ENCODE data around the gene KXD1.
A peak's percentile ranks its signal among the peaks of the same experiment; 100 is the strongest.
"Not testable (repeated sequence)": the region's sequence is repeated elsewhere in the genome, so short reads cannot be mapped to it uniquely, and the experiment has no call there.

Gene KXD1

GRCh38 chr19:18517606-18518005, 40.1 kb upstream of the KXD1 start:
- TF ChIP-seq CTCF (IDR thresholded peaks at IDR 0.05; ENCODE audit: low read length, missing control alignments): no peak
- H3K4me3 ChIP-seq (replicated peaks; ENCODE audit: low read depth, low read length): no peak overlapping the region
- no peak for DNase-seq (ENCODE audit: low read depth)

- H3K4me3 ChIP-seq (replicated peaks; ENCODE audit: low read depth, low read length): no peak overlapping the region
- TF ChIP-seq CTCF (IDR thresholded peaks at IDR 0.05; ENCODE audit: low read length, missing control alignments): no peak
- no peak for DNase-seq (ENCODE audit: low read depth)
These were observed 39.0 kb upstream of the KXD1 start for GRCh38 chr19:18518639-18519038.

GRCh38 chr19:18519962-18520847, 37.5 kb upstream of the KXD1 start:
- peak overlapping the region; percentile 97 for H3K4me3 ChIP-seq (replicated peaks; ENCODE audit: low read depth, low read length)
- DNase-seq (ENCODE audit: low read depth): peak; percentile 83
- peak; percentile 64 for TF ChIP-seq CTCF (IDR thresholded peaks at IDR 0.05; ENCODE audit: low read length, missing control alignments)

- no peak for DNase-seq (ENCODE audit: low read depth)
- H3K4me3 ChIP-seq (replicated peaks; ENCODE audit: low read depth, low read length): peak overlapping the region; percentile 97
These were observed 36.6 kb upstream of the KXD1 start for GRCh38 chr19:18520848-18521691.

GRCh38 chr19:18521692-18522123, 36.0 kb upstream of the KXD1 start, which contains the start of gene ELL:
ELL (minus strand) TSS chr19:18522070; CDS start chr19:18522055, 15 bp downstream.
- peak within 1 kb of the TSS; percentile 97 for H3K4me3 ChIP-seq (replicated peaks; ENCODE audit: low read depth, low read length)
- DNase-seq (ENCODE audit: low read depth): no peak
- TF ChIP-seq CTCF (IDR thresholded peaks at IDR 0.05; ENCODE audit: low read length, missing control alignments): no peak

More at GRCh38 chr19:18520848-18521691, 36.6 kb upstream of the KXD1 start:
- TF ChIP-seq CTCF (IDR thresholded peaks at IDR 0.05; ENCODE audit: low read length, missing control alignments): no peak

GRCh38 chr19:18522124-18522861, 35.4 kb upstream of the KXD1 start:
- peak; percentile 8 for TF ChIP-seq CTCF (IDR thresholded peaks at IDR 0.05; ENCODE audit: low read length, missing control alignments)
- DNase-seq (ENCODE audit: low read depth): peak; percentile 100
- H3K4me3 ChIP-seq (replicated peaks; ENCODE audit: low read depth, low read length): peak overlapping the region; percentile 97

GRCh38 chr19:18522862-18523440, 34.7 kb upstream of the KXD1 start:
- DNase-seq (ENCODE audit: low read depth): not testable (repeated sequence)
- H3K4me3 ChIP-seq (replicated peaks; ENCODE audit: low read depth, low read length): peak overlapping the region; percentile 12
